ENCODE results near the gene NTHL1.

NTHL1 gene

DNA sequence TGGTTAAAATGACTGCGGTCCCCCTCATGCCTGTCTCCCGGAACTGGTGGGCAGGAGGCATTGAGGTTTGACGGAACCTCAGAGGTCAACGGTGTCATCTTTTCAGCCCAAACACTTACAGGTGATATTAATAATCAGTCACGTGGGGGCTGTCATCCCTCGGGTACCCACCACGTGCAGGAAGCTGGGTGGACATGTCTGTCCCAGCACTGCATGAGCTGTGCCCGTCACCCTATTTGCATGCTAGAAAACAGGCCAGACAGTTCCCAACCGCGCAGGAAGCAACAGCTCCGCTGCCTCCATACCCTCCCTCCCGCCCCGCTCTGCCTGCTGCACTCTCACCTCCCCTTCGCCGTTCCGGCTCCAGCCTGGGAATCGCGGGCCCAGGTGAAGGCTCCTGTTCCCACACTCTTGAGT lies 56.5 kb downstream of the NTHL1 start:
- peak; percentile 40 for DNase-seq

DNA sequence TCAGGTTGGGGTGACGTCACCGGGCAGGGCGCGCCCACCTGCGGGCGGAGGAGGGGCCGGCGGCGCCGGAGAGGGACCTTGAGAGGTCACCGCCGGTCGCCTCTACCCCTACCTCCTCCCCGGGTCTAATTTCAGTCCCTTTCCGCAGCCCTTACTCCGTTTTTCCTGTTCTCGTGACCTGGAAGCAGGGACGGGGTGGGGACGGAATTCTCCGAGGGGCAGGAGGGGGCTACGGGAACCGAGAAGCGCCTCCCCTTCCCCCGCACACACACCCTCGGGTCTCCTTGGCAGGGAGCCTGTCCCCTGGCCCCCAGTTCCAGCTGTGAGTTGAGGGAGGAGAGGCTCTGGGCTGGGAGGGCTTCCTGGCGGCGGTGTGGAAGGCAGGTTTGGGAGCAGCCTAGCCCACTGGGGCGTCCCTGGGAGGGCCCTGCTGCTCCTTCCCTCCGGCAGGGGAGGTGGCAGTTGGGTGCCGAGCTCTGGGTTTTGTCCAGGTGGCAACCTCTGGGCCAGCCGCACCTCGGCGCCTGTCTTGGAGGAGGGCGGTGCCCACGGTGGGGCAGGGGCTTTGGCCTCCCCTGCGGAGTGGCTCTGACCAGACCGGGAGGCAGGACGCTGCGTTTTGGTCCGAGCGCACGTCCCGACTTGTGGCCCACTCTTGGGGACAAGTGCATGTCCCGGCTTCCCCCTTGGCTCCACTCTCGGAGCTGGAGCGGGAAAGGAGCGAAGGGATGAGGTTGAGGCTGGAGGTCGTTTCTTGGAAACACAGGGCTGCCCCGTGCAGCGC lies 57.1 kb downstream of the NTHL1 start:
- DNase-seq, result no peak

DNA sequence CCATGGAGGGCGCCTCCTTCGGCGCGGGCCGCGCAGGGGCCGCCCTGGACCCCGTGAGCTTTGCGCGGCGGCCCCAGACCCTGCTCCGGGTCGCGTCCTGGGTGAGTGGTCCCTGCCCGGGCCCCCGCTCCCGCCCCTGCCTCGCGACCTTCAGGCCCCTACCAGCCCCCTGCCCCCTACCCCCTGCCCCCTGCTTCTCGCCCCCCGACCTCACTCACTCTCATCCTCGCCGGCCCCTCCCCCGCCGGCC lies 57.6 kb downstream of the NTHL1 start:
- DNase-seq, result no peak
